ENCODE measurements around the gene ASTE1.

The ASTE1 gene

DNA sequence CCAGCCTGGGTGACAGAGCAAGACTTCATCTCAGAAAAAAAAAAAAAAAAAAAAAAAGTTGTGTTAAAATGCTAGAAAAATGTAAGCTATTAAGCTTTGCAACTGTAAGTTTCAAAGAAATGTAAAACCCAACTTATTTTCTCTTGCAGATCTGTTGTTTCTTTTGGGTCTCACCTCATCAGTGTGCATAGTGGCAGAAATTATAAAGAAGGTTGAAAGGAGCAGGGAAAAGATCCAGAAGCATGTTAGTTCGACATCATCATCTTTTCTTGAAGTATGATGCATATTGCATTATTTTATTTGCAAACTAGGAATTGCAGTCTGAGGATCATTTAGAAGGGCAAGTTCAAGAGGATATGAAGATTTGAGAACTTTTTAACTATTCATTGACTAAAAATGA is 25.6 kb downstream of the ASTE1 start:
- no peaks in the 10 kb centered on the region for H3K27me3 ChIP-seq (ENCODE audit: insufficient read depth, low read length)
- no peak overlapping the region for H3K4ac ChIP-seq (ENCODE audit: low read depth, low read length)
- H3K79me2 ChIP-seq (ENCODE audit: control insufficient read depth, insufficient read depth, low read length, poor library complexity), result no peaks in the 10 kb centered on the region
- H3K79me1 ChIP-seq (ENCODE audit: low read length), result no peaks in the 10 kb centered on the region
- no peak overlapping the region for H2AFZ ChIP-seq (ENCODE audit: insufficient read depth, low read length, poor library complexity)
- no peak overlapping the region for H3K18ac ChIP-seq (ENCODE audit: low read length)
- H3K4me3 ChIP-seq (ENCODE audit: low read depth, low read length), result no peak overlapping the region
- H3K27ac ChIP-seq (ENCODE audit: low read depth, low read length), result no peak overlapping the region
- H4K91ac ChIP-seq (ENCODE audit: low read depth, low read length), result no peak overlapping the region
- H3K36me3 ChIP-seq (ENCODE audit: control insufficient read depth in 1 of 2, insufficient read depth in 2 of 2, low read length in 2 of 2), result peaks cover 2 to 6% of the 10 kb centered on the region in 2 experiments
- H3K4me2 ChIP-seq (ENCODE audit: low read length), result no peak overlapping the region
- H2BK12ac ChIP-seq (ENCODE audit: low read length), result no peak overlapping the region
- no CpG with 5 or more reads among the region's 1 CpG for WGBS (ENCODE audit: extremely low coverage, insufficient coverage, insufficient read length)
- H3K4me1 ChIP-seq (ENCODE audit: control insufficient read depth in 1 of 2, insufficient read depth in 2 of 2, low read length in 2 of 2), result no peaks in the 10 kb centered on the region
- no peak overlapping the region for H4K8ac ChIP-seq (ENCODE audit: low read depth, low read length)
- H4K12ac ChIP-seq (ENCODE audit: low read depth, low read length), result no peak overlapping the region
- no peak overlapping the region for H3K14ac ChIP-seq (ENCODE audit: low read length)
- H2BK5ac ChIP-seq (ENCODE audit: low read depth, low read length, poor library complexity), result no peak overlapping the region
- no peaks in the 10 kb centered on the region for H3K9me3 ChIP-seq (ENCODE audit: insufficient read depth, low read depth, low read length)
- DNase-seq, result no peak
- H3K9ac ChIP-seq (ENCODE audit: low read length), result no peak overlapping the region
- H3K23ac ChIP-seq (ENCODE audit: low read length), result no peak overlapping the region
- H2BK120ac ChIP-seq (ENCODE audit: insufficient read depth, low read length, poor library complexity), result no peak overlapping the region
- H2AK5ac ChIP-seq (ENCODE audit: low read length), result no peak overlapping the region

DNA sequence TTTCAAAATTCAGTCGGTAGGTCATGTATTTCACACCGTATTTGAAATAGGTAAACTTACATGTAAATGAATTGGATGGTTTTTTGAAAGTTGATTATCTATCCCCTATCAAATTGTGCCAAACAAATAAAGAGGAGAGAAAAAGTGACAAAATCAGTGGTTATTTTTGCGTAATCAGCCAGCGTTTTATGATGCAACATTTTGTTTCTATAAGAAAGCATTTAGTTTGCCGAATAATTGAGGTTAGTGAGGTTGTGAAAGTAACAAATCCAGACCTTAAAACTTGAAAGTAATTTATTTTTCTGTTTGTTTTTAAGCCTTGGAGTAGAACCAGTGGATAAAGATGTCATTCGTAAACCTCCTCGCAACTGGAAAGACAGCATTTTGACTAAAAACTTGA is 29.3 kb downstream of the ASTE1 start:
- no peak overlapping the region for H2BK5ac ChIP-seq (ENCODE audit: low read depth, low read length, poor library complexity)
- H3K9ac ChIP-seq (ENCODE audit: low read length), result no peak overlapping the region
- no peak overlapping the region for H4K12ac ChIP-seq (ENCODE audit: low read depth, low read length)
- H2AFZ ChIP-seq (ENCODE audit: insufficient read depth, low read length, poor library complexity), result no peak overlapping the region
- no peaks in the 10 kb centered on the region for H3K79me1 ChIP-seq (ENCODE audit: low read length)
- no peaks in the 10 kb centered on the region for H3K9me3 ChIP-seq (ENCODE audit: insufficient read depth, low read depth, low read length)
- no peak overlapping the region for H3K14ac ChIP-seq (ENCODE audit: low read length)
- H3K4me1 ChIP-seq (ENCODE audit: control insufficient read depth in 1 of 2, insufficient read depth in 2 of 2, low read length in 2 of 2), result no peaks in the 10 kb centered on the region
- H3K36me3 ChIP-seq (ENCODE audit: control insufficient read depth in 1 of 2, insufficient read depth in 2 of 2, low read length in 2 of 2), result peaks cover 5 to 7% of the 10 kb centered on the region in 2 experiments
- H3K18ac ChIP-seq (ENCODE audit: low read length), result no peak overlapping the region
- H2BK12ac ChIP-seq (ENCODE audit: low read length), result no peak overlapping the region
- no peak overlapping the region for H3K27ac ChIP-seq (ENCODE audit: low read depth, low read length)
- H2BK120ac ChIP-seq (ENCODE audit: insufficient read depth, low read length, poor library complexity), result no peak overlapping the region
- H3K4me3 ChIP-seq (ENCODE audit: low read depth, low read length), result no peak overlapping the region
- no peak overlapping the region for H4K91ac ChIP-seq (ENCODE audit: low read depth, low read length)
- no peaks in the 10 kb centered on the region for H3K79me2 ChIP-seq (ENCODE audit: control insufficient read depth, insufficient read depth, low read length, poor library complexity)
- no CpG with 5 or more reads among the region's 7 CpGs for WGBS (ENCODE audit: extremely low coverage, insufficient coverage, insufficient read length)
- H3K4ac ChIP-seq (ENCODE audit: low read depth, low read length), result no peak overlapping the region
- H4K8ac ChIP-seq (ENCODE audit: low read depth, low read length), result no peak overlapping the region
- no peaks in the 10 kb centered on the region for H3K27me3 ChIP-seq (ENCODE audit: insufficient read depth, low read length)
- no peak overlapping the region for H3K23ac ChIP-seq (ENCODE audit: low read length)
- no peak for DNase-seq
- H2AK5ac ChIP-seq (ENCODE audit: low read length), result no peak overlapping the region
- H3K4me2 ChIP-seq (ENCODE audit: low read length), result no peak overlapping the region

DNA sequence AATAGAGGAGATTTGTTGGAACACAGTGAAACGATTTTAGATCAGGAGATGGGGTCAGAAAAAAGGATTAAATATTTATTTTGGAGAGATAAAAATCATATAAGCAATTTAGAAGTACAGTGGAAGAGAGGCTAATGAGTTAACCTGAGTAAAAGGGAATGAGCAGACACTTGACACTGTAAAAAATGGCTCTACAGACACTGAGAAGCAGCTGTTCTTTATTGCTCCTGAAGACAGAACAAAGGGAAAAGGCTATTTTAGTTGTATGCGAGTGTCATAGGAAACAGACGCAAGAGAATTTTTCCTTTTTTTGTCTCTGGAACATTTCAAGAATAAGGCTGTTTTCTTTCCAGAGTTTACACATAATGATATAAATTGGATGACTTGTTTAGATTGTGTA is 34.3 kb downstream of the ASTE1 start:
- no peak for DNase-seq
- 100% methylated on average over 1 of the region's 3 CpGs for WGBS (ENCODE audit: extremely low coverage, insufficient coverage, insufficient read length)
- no peak overlapping the region for H2AK5ac ChIP-seq (ENCODE audit: low read length)
- H3K36me3 ChIP-seq (ENCODE audit: control insufficient read depth in 1 of 2, insufficient read depth in 2 of 2, low read length in 2 of 2), result peaks cover 8 to 12% of the 10 kb centered on the region in 2 experiments
- no peaks in the 10 kb centered on the region for H3K4me1 ChIP-seq (ENCODE audit: control insufficient read depth in 1 of 2, insufficient read depth in 2 of 2, low read length in 2 of 2)
- no peak overlapping the region for H2BK5ac ChIP-seq (ENCODE audit: low read depth, low read length, poor library complexity)
- no peak overlapping the region for H4K8ac ChIP-seq (ENCODE audit: low read depth, low read length)
- H3K4me2 ChIP-seq (ENCODE audit: low read length), result no peak overlapping the region
- H3K79me2 ChIP-seq (ENCODE audit: control insufficient read depth, insufficient read depth, low read length, poor library complexity), result no peaks in the 10 kb centered on the region
- no peak overlapping the region for H4K12ac ChIP-seq (ENCODE audit: low read depth, low read length)
- no peak overlapping the region for H3K4ac ChIP-seq (ENCODE audit: low read depth, low read length)
- no peak overlapping the region for H2BK120ac ChIP-seq (ENCODE audit: insufficient read depth, low read length, poor library complexity)
- no peak overlapping the region for H3K27ac ChIP-seq (ENCODE audit: low read depth, low read length)
- no peaks in the 10 kb centered on the region for H3K9me3 ChIP-seq (ENCODE audit: insufficient read depth, low read depth, low read length)
- no peak overlapping the region for H3K4me3 ChIP-seq (ENCODE audit: low read depth, low read length)
- H3K27me3 ChIP-seq (ENCODE audit: insufficient read depth, low read length), result no peaks in the 10 kb centered on the region
- H3K18ac ChIP-seq (ENCODE audit: low read length), result no peak overlapping the region
- H3K14ac ChIP-seq (ENCODE audit: low read length), result no peak overlapping the region
- H3K79me1 ChIP-seq (ENCODE audit: low read length), result no peaks in the 10 kb centered on the region
- no peak overlapping the region for H3K9ac ChIP-seq (ENCODE audit: low read length)
- H3K23ac ChIP-seq (ENCODE audit: low read length), result no peak overlapping the region
- no peak overlapping the region for H4K91ac ChIP-seq (ENCODE audit: low read depth, low read length)
- H2AFZ ChIP-seq (ENCODE audit: insufficient read depth, low read length, poor library complexity), result no peak overlapping the region
- no peak overlapping the region for H2BK12ac ChIP-seq (ENCODE audit: low read length)

DNA sequence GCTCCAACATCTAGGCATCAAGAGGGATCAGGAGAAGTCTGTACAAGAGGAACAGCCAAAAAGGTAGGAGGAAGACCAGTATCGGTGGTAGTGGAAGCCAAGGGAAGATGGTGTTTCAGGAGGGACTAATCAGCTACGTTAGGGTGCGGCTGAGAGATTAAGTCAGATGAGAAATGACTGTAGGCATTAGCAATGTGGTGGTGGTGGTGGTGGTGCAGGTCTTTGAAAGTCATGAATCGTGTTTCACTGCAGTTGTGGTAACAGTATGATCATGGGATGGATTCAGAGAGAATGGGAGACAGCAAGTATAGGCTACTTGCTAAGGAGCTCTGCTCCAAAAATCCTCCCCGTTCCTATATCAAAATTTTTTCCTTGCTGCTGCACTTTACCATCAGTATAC is 35.5 kb downstream of the ASTE1 start:
- Histone ChIP-seq H3K14ac (ENCODE audit: low read length) (no peak overlapping the region), H3K79me2 (ENCODE audit: control insufficient read depth, insufficient read depth, low read length, poor library complexity) (no peaks in the 10 kb centered on the region), H3K4me1 (ENCODE audit: control insufficient read depth in 1 of 2, insufficient read depth in 2 of 2, low read length in 2 of 2) (no peaks in the 10 kb centered on the region), H4K12ac (ENCODE audit: low read depth, low read length) (no peak overlapping the region), H2BK12ac (ENCODE audit: low read length) (no peak overlapping the region), H3K27me3 (ENCODE audit: insufficient read depth, low read length) (no peaks in the 10 kb centered on the region), H3K27ac (ENCODE audit: low read depth, low read length) (no peak overlapping the region), H2BK120ac (ENCODE audit: insufficient read depth, low read length, poor library complexity) (no peak overlapping the region), H3K18ac (ENCODE audit: low read length) (no peak overlapping the region), H2BK5ac (ENCODE audit: low read depth, low read length, poor library complexity) (no peak overlapping the region), H4K8ac (ENCODE audit: low read depth, low read length) (no peak overlapping the region), H3K4me2 (ENCODE audit: low read length) (no peak overlapping the region), H3K4me3 (ENCODE audit: low read depth, low read length) (no peak overlapping the region), H4K91ac (ENCODE audit: low read depth, low read length) (no peak overlapping the region), H3K9me3 (ENCODE audit: insufficient read depth, low read depth, low read length) (no peaks in the 10 kb centered on the region), H3K4ac (ENCODE audit: low read depth, low read length) (no peak overlapping the region), H3K23ac (ENCODE audit: low read length) (no peak overlapping the region), H2AK5ac (ENCODE audit: low read length) (no peak overlapping the region), H3K79me1 (ENCODE audit: low read length) (no peaks in the 10 kb centered on the region), H3K9ac (ENCODE audit: low read length) (no peak overlapping the region), H2AFZ (ENCODE audit: insufficient read depth, low read length, poor library complexity) (no peak overlapping the region), H3K36me3 (ENCODE audit: control insufficient read depth in 1 of 2, insufficient read depth in 2 of 2, low read length in 2 of 2) (peaks cover 8 to 12% of the 10 kb centered on the region in 2 experiments)
- 100% methylated on average over 1 of the region's 5 CpGs for WGBS (ENCODE audit: extremely low coverage, insufficient coverage, insufficient read length)
- peak; percentile 22 to 58 for DNase-seq

Measured in trophoblast cell (in vitro differentiated cells and primary cell).